HG03135 (cell line): ENCODE results near the gene DHDH.
"Not testable (repeated sequence)": the region's sequence is repeated elsewhere in the genome, so short reads cannot be mapped to it uniquely, and the experiment has no call there.

Experiments used
- ATAC-seq: cut with Tn5 transposase; IDR thresholded peaks from one replicate; pipeline ENCODE4 v1.9.1; 2021; ENCODE audit warnings: mild to moderate bottlenecking, moderate library complexity; ENCODE audit not compliant: unreplicated experiment

Gene DHDH

DNA sequence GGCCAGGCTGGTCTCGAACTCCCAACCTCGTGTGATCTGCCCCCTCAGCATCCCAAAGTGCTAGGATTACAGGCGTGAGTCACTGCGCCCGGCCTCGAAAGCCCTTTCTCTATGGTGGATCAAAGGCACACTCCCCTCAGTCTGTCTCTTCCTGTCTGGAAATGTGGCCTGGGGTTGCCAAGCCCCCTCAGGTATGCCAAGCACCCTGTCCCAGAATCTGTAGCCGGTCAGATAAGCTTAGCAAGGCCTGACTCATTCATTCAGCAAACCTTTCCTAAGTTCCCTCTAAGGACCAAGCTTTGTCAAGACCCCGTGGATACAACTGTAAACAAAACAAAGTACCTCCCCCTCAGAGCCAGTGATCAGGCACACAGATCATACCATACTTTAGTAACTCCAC lies 19.3 kb upstream of the DHDH start:
- no peak for ATAC-seq

DNA sequence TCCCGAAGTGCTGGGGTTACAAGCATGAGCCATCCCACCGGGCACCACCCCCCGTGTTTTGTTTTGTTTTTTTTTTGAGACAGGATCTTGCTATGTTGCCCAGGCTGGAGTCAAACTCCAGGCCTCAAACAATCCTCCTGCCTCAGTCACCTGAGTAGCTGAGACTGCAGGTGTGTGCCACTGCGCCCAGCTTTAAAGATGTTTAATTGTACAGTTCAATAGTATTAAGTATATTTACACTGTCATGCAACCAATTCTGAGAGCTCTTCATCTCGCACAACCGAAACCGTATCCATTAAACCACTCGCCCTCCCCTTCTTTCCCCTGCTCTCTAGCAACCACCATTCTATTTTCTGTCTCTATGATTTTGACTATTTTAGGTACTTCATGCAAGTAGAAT lies 17.7 kb upstream of the DHDH start:
- ATAC-seq: no peak

DNA sequence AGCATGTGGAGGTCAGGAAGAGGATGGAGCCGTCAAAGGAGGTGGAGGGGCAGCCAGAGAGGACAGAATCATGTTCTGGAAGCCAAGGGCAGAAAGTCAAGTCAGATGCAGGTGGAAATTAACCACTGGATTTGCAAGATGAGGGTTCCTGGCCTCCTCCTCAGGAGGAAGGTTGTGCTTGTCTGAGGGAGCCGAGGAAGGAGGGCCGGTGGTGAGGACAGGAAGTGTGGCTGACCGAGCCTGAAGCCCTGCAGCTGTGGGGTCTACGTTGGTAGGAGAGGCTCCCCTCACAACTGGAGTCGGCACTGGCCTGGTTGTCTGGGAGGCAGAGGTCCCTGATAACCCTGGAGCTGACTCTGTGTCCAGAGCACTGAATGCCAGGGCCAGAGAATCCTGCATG lies 15.4 kb upstream of the DHDH start:
- ATAC-seq: no peak

DNA sequence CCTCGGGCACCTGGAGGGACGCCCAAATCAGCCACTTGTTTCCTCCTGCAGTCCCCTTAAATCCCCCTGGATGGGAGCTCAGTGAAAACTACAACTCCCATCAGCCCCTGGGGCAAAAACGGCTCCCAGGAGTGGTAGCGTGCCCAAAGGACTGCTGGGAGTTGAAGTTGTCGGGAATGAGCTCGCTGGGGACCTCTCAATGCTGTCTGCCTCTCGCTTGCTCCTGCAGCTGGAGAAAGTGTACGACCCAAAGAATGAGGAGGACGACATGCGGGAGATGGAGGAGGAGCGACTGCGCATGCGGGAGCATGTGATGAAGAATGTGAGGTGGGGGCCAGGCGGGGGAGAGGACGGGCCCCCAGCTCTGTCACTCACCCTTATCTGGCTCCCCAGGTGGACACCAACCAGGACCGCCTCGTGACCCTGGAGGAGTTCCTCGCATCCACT lies 14.7 kb upstream of the DHDH start:
- ATAC-seq: no peak

DNA sequence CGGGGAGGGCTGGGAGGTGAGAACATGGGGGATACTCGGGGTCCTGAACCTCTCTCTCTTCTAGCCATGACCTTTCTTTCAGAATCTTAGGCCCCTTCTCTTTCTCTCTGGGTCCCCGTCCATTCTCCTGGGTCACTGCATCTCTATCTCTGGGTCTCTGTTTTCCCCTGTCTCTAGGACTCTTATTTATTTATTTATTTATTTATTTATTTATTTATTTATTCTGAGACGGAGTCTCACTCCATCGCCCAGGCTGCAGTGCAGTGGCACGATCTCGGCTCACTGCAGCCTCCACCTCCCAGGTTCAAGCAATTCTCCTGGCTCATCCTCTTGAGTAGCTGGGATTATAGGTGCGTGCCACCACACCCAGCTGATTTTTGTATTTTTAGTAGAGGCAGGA lies 14.2 kb upstream of the DHDH start:
- ATAC-seq: not testable (repeated sequence)

DNA sequence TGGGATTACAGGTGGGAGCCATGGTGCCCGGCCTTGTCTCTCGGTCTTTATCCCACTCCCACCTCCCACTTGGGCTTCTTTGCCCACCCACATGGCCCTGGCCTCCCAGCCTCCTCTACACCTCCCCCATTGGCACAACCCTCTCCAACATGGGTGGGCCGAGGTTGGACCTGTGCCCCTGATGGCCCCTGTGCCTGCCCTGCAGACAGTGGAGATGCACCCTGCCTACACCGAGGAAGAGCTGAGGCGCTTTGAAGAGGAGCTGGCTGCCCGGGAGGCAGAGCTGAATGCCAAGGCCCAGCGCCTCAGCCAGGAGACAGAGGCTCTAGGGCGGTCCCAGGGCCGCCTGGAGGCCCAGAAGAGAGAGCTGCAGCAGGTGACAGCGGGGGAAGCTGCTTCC lies 12.6 kb upstream of the DHDH start:
- no peak for ATAC-seq

DNA sequence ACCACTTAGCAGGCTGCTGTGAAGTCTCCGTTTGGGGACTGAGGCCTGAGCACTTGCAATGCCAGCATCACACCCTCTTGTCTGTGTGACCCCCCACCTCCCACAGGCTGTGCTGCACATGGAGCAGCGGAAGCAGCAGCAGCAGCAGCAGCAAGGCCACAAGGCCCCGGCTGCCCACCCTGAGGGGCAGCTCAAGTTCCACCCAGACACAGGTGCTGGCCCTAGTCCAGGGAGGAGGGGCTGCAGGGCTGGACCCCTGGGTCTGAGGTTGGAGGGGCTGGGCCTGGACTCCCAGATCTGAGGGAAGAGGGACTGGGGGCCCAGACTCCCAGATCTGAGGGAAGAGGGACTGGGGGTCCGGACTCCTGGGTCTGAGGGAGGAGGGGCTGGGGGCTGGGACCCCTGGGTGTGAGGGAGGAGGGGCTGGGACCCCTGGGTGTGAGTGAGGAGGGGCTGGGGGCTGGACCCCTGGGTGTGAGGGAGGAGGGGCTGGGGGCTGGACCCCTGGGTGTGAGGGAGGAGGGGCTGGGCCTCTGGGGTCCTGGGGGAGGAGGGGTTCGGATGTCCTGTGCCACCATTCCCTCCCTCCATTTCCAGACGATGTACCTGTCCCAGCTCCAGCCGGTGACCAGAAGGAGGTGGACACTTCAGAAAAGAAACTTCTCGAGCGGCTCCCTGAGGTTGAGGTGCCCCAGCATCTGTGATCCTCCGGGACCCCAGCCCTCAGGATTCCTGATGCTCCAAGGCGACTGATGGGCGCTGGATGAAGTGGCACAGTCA lies 11.6 kb upstream of the DHDH start:
- ATAC-seq: no peak

DNA sequence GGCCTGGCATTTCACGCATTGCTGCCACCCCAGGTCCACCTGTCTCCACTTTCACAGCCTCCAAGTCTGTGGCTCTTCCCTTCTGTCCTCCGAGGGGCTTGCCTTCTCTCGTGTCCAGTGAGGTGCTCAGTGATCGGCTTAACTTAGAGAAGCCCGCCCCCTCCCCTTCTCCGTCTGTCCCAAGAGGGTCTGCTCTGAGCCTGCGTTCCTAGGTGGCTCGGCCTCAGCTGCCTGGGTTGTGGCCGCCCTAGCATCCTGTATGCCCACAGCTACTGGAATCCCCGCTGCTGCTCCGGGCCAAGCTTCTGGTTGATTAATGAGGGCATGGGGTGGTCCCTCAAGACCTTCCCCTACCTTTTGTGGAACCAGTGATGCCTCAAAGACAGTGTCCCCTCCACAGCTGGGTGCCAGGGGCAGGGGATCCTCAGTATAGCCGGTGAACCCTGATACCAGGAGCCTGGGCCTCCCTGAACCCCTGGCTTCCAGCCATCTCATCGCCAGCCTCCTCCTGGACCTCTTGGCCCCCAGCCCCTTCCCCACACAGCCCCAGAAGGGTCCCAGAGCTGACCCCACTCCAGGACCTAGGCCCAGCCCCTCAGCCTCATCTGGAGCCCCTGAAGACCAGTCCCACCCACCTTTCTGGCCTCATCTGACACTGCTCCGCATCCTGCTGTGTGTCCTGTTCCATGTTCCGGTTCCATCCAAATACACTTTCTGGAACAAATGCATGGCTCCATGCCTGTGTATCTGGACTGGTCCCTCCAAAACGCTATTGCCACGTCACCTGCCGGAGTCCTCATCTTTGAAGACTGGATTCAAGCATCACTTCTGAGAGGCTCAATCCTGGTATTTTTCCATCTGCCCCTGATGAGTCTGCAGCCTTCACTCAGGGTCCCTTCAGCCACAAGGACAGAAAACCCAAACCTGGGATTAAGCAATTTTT lies 10.7 kb upstream of the DHDH start:
- ATAC-seq: no peak

DNA sequence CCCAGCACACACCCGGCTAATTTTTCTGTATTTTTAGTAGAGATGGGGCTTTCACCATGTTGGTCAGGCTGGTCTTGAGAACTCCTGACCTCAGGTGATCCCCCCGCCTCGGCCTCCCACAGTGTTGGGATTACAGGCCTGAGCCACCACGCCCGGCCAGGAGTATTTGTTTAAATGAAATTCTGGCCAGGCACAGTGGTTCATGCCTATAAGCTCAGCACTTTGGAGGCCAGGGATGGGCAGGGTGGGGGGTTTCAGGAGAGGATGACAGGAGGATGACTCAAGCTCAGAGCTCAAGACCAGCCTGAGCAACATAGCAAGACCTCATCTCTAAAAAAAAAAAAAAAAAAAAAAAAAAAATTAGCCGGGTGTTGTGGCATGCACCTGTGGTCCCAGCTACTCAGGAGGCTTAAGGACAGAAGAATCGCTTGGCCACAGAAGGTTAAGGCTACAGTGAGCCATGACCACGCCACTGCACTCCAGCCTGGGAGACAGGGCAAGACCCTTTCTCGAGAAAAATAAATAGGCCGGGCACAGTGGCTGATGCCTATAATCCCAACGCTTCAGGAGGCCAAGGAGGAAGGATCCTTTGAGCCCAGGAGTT lies 8.2 kb upstream of the DHDH start:
- ATAC-seq: no peak

DNA sequence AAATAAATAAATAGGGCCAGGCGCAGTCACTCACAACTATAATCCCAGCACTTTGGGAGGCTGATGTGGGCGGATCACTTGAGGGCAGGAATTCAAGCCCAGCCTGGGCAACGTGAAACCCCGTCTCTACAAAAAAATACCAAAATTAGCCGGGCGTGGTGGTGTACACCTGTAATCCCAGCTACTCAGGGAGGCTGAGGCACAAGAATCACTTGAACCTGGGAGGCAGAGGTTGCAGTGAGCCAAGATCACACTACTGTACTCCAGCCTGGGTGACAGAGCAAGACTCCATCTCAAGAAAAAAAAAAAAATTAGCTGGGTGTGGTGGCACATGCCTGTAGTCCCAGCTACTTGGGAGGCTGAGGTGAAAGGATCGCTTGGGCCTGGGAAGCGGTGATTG lies 7.6 kb upstream of the DHDH start:
- ATAC-seq: not testable (repeated sequence)

DNA sequence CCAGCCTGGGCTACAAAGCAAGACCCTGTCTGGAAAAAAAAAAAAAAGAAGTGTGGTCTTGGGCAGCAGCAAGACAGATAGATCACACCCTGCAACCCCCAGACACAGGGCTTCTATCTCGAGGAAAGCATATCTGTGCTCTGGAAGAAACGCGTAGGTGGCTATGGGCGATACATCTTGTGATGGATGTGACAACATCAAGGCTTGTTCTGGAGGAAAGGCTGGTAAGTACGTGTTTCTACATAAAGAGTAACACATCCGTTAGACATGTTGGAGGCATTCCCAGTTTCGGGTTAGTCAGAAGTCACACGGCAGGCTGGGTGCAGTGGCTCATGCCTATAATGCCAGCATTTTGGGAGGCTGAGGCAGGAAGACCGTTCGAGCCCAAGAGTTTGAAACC lies 6.6 kb upstream of the DHDH start:
- ATAC-seq: no peak

DNA sequence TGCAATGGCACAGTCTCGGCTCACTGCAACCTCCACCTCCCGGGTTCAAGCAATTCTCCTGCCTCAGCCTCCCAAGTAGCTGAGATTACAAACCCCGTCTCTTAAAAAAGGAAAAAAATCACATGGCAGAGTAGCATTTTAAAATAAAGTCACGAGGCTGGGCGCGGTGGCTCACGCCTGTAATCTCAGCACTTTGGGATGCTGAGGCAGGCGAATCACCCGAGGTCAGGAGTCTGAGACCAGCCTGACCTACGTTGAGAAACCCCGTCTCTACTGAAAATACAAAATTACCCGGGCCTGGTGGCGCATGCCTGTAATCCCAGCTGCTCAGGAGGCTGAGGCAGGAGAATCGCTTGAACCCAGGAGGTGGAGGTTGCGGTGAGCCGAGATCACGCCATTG lies 5.8 kb upstream of the DHDH start:
- ATAC-seq: not testable (repeated sequence)

DNA sequence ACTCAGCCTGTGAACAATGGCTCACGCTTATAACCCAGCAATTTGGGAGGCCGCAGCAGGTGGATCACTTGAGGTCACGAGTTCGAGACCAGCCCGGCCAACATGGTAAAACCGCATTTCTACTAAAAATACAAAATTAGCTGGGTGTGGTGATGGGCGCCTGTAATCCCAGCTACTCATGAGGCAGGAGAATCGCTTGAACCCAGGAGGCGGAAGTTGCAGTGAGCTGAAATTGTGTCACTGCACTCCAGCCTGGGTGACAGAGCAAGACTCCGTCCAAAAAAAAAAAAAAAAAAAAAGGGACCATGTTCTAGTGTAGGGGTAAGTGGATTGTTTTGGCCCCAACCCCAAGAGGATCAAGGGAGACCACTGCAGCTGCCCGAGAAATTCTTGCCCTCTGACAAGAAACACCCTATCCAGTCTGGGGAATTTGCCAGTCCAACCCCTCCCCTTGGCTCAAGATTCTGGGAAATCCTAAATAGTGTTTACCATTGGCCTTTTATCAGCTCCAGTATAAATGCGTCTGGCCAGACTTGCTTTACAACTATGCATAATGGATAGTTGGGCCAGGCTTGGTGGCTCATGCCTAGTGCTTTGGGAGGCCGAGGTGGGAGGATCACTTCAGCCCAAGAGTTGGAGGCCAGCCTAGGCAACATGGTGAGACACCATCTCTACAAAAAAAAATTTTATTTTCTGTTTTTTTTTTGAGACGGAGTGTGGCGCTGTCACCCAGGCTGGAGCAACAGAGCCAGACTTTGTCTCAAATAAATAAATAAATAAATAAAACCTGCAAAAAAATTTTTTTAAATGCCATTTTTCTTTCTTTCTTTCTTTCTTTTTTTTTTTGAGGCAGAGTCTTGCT lies 5.1 kb upstream of the DHDH start:
- ATAC-seq: no peak

DNA sequence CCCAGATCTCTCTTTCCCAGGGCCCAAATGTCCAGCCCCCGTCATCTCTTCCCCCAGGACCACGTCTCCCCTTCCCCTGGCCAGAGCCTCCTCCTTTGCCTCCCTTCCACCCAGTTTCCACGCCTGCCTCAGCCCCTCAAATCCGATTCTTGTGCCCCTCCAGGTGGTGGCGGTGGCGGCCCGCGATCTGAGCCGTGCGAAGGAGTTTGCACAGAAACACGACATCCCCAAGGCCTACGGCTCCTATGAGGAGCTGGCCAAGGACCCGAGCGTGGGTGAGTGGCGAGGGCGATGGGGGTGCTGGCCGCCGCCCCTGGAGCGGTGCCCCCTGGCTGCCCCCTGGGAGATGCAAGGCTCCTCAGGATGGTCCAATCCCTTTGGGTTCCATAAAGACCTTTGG lies 1.3 kb downstream of the DHDH start:
- no peak for ATAC-seq

DNA sequence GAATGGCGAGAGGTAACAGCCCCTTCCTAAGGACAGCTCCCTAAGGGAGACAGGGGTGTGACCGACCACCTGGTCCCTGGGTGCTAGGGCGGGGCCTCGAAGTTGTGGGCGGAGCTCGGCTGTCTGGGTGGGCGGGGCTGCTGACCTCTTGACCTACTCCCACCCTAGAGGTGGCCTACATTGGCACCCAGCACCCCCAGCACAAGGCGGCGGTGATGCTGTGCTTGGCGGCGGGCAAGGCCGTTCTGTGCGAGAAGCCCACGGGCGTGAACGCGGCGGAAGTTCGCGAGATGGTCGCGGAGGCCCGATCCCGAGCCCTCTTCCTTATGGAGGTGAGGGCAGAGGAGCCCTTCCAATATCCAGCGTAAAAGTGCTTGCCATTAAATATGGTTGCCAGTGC lies 2.4 kb downstream of the DHDH start:
- ATAC-seq: no peak

DNA sequence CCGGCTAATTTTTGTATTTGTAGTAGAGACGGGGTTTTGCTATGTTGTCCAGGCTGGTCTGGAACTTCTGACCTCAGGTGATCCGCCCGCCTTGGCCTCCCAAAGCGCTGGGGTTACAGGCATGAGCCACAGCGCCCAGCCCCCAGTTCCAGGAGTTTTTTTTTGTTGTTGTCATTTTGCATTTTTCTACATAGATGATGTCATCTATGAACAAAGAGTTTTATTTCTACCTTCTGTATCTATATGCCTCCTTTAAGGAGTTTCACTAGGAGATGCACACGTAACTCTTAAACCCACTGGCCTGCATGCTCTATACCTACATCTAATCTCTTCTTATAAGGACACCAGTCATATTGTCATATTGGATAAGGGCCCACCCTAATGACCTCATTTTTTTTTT lies 4.8 kb downstream of the DHDH start:
- no peak for ATAC-seq

DNA sequence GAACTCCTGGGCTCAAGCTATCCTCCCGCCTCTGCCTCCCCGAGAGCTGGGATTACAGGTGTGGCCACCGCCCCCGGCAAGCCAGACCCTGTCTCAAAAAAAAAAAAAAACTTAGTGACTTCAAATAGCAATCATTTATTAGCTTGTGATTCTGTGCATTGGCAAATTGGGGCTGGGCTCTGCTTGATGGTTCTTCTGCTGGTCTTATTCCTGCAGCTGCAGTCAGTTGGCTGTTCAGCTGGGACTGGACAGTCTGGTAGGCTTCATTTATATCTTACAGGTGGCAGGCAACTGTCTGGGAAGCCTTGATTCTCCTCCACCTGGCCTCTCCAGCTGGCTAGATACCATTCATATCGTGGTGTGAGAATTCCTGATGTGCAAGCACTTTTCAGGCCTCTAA lies 7.4 kb downstream of the DHDH start:
- ATAC-seq: no peak

DNA sequence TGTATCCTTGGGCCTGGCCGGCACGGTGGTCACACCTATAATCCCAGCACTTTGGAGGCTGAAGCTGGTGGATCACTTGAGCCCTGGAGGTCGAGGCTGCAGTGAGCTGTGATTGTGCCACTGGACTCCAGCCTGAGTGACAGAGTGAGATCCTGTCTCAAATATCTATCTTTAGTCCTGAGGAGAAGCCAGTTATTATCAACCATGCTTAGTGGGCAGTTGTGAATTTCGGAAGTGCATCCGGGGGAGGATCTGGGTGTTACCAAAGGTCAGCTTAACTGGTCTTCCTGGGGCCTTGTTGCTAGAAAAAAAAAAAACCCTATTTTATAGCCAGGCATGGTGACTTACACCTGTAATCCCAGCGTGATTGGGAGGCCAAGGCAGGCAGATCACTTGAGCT lies 9.6 kb downstream of the DHDH start:
- no peak for ATAC-seq

DNA sequence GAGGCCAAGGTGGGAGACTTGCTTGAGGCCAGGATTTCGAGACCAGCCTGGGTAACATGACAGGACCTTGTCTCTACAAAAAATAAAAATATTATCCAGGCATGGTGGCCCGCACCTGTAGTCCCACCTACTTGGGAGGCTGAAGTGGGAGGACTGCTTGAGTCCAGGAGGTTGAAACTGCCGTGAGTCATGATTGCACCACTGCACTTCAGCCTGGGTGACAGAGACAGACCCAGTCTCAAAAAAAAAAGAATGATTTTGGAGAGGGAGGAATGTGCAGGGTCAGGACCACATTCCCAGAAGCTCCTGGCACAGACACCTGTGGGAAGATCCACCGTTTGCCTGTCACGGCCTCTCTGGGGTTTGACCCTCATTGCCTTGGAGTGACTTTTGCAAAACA lies 11.9 kb downstream of the DHDH start:
- no peak for ATAC-seq

DNA sequence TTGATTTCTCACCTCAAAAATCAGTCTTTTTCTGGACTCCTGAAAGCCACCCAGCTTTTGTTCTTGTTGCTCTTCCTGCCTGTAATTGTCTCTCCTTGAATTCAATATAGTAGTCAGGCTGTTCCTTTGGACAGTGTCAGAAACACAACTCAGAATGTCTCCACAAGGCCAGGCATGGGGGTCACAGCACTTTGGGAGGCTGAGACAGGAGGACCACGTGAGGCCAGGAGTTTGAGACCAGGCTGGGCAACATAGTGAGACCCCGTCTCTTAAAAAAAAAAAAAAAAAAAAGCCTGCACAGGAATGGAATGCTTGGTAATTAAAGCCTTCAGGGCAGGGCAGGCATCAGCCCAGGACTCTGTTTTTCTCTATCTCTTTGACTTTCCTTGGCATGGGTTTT lies 12.3 kb downstream of the DHDH start:
- no peak for ATAC-seq
